Esophagus squamous epithelium (tissue), 4 donors: Measurements from ENCODE around the gene DYNC1I1.

Source experiments
- CTCF ChIP-seq, 6 experiments: fragments of 450-650 bp in 4 of 6; fragments of 200-600 bp in 2 of 6; sonication (generic) in 2 of 6; IDR thresholded peaks; one replicate each; pipeline ENCODE4 v1.5.1; 2016 to 2019; ENCODE audit warnings: antibody characterized with exemption in 6 of 6, mild to moderate bottlenecking in 4 of 6, moderate library complexity in 4 of 6
- POLR2A ChIP-seq, 4 donors: fragments of 450-650 bp; IDR thresholded peaks; one replicate each; pipeline ENCODE4 v1.6.1; 2017; ENCODE audit warnings: antibody characterized with exemption in 4 of 4, mild to moderate bottlenecking in 4 of 4, moderate library complexity in 3 of 4

- TF ChIP-seq CTCF (IDR thresholded peaks at IDR 0.05) (no peak), POLR2A (IDR thresholded peaks at IDR 0.05) (no peak)
Observed at GRCh38 chr7:96100737-96101136, 328.4 kb downstream of the DYNC1I1 start.
